RPMI8226 (cell line): ENCODE measurements around the gene MACROD2.

Experiments used
- DNase-seq: peaks from one replicate; pipeline ENCODE4 v3.0.0-alpha.2; 2015

Gene MACROD2

DNA sequence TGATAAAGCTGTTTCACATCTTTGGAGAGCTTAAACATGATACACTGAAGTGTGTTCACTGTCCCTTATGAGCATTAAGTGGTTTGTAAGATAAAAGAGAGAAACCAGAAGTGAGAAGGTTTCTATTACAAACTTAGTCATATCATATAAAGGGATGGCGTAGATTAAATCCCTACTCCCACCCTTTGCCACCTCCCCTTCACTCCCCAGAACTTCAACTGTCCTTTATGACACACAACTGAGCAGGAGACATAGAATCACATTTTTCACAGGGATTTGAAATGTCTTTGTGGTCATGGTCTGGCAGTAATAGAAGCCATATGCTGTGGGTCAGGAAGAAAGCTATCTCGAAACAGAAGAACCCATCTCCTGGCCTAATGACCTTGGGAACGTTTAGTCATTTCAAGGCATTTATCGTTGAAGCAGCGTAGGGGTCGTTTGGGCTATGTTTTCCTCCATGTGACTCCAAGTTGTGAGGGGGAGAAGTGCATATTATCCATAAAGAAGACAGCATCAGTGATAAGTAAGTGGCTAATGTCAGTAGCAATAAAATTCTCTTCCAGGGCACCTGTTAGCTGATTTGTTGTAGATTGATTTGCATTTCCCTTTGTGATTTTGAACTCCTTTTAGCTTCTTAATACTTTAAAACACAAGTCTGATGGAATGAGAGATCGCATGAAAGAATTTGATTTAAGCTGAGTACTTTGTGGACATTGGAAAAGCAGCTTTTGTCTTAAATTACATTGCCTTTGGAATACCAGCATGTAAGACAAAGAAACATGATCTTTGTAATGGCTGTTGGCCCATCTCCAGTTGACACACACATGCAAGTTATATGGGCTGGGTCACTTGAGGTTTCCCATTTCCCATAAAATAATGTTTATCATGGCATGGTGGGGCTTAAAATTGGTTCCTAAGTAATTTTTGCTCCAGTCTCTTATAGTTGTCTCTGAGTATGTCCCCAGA lies 843.6 kb downstream of the MACROD2 start:
- no peak for DNase-seq

DNA sequence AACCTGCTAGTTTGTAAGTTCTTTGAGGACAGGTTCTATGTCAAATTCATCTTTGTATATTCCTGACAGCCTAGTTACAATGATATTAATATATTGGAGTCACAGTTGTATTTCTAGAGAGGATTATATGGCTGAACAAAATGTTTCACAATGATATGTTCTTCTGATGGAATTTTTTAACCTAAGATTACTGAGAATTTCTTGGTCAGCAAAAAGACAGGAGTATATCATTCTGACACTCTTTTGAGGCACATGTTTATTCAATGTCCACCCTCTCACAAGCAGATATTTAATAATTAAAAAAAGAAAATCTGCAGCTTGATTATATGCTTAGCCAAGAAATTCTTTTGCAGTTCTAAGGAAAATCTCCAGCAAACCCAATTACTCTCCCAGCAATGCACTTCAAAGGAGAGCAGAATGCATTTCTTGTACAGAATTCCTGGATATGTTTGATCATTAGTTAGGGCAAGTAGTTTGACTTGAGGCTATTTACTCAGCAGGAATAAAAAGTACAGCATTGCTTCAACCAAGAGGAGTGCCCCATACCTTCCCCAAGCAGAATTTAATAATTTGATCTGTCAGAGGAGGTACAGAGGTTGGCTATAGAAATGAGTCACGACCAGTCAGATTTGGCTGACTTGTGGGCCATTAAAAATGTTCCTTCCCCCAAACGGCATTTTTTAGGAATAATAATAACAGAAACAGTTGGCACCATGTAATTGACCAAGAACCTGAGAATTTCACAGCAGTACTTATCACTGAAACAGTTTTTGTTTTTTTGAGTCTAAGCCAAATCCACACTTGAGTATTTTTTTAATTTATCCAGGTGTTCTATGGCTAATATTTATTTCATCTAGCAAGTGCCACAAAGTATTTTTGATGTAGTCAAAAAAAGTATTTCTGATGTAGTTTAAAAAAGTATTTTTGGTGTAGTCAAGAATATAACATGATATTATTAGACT lies 850.2 kb downstream of the MACROD2 start:
- no peak for DNase-seq

- no peak for DNase-seq
Observed at GRCh38 chr20:14848806-14849205, 853.5 kb downstream of the MACROD2 start.

DNA sequence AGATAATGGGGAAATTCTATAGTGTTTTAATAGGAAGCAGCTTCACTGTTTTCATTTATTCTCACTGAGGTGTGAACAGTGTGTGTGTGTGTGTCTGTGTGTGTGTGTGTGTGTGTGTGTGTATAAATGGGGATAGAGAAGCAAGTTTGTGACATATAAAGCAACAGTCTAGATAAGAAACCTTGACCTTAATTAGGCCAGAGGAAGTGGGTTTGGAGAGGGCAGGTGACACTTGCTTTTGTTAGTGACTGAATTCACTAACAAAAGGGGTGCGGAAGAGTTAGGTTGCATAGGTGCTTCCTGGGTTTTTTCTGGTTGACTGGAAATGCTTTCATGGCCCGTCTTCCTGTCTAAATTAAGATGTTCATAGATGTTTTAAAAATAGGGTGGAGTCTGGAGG lies 857.8 kb downstream of the MACROD2 start:
- no peak for DNase-seq

- DNase-seq: no peak
Observed at GRCh38 chr20:14855171-14855570, 859.9 kb downstream of the MACROD2 start.

- DNase-seq: no peak
Observed at GRCh38 chr20:14859627-14860026, 864.3 kb downstream of the MACROD2 start.

DNA sequence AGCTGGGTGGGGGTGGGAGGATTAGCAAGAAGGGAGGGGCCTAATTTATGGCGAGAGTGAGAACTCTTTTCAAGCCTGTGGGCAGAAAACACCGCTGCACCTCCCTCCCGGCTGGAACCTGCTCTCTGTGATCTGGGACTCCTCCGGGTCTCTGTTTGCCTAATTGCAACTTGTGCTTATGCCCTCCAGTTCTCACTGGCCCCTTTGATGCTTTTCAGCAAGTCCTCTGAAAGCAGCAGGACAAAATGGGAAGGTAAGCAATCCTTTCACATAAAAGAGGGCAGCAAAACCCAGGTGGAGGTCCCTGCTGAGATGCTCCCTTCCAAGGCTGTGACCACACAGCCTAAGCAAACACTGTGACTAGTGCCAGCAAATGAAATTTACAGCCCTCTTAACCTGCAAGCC lies 865.1 kb downstream of the MACROD2 start:
- peak; percentile 44 for DNase-seq

DNA sequence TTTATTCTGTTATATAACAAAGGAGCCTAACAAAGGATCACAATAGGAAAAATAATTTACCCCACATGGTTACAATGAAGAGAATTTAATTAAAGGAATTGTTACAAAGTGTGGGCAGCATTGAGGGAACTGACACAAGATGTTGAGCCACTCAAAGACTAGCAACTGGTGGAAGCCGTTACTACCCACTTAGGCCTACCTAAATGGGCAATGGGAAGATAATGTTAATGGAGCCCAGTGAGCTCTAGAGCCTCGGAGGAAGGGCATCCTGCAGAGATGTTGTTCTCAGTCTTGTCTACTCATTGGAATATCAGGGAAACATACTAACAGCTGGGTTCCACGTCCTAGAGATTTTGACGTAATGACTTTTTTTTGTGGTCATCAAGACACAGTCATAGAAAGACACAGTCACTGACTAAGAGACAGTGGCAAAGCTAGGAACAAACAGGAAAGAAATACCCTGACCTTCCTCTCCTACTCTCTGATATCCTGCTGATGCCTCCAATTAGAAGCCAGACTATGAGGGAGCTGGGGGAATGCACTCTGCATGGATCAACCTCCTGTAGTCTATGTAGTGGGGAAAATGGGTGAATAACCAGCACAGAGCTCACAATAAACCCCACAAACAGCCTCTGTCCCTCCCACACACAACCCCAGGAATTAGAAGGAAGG lies 865.8 kb downstream of the MACROD2 start:
- no peak for DNase-seq

GRCh38 chr20:14865169-14865568 lies 869.9 kb downstream of the MACROD2 start:
- DNase-seq: peak; percentile 33

- peak; percentile 84 for DNase-seq
Observed at GRCh38 chr20:14865731-14866130, 870.4 kb downstream of the MACROD2 start.

DNA sequence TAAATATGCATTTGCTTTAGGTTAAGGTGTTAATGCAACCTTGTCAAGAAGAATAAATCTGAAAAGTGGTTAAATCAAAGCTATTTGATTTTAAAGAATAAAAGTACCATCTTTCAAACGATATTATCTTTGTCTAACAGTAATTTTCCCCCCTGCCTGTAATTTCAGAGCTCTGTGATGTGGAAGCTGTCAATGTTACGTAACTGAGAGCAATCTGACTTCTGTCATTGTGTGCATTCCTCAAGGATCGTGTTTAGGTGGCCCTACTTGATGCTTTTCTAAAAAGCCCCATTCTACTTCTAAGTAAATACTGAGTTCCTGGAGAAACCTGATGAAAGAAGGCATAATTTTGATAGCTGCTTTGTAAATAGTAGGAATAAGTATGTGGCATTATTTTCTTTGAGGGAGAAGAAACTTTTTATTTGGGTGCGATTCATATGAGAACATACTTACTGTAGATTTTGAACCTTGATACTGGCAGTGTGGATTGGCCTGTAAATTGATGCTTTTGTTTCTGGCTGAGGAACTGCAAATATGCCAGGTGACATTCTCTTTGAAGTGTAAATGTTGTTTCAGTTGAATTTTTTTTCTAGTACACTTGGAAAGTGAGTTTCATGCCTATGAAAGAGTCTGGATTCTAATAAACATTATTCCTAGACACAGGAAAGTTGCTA lies 871.7 kb downstream of the MACROD2 start:
- no peak for DNase-seq

DNA sequence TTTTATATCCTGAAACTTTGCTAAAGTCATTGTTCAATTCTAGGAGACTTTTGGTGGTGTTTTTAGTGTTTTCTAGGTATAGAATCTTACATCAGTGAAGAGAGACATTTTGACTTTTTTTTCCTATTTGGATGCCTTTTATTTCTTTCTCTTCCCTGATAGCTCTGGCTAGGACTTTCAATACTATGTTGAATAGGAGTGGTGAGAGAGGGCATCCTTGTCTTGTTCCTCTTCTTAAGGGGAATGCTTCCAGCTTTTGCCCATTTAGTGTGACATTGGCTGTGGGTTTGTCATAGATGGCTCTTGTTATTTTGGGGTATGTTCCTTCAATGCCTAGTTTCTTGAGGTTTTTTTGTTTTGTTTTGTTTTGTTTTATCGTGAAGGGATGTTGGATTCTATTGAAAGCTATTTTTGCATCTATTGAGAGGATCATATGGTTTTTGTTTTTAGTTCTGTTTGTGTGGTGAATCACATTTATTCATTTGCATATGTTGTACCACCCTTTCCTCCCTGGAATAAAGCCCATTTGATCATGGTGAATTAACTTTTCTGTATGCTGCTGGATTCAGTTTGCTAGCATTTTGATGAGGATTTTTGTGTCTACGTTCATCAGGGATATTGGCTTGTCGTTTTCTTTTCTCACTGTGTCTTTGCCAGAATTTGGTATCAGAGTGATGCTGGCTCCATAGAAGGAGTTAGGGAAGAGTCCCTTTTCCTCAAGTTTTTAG lies 882.1 kb downstream of the MACROD2 start:
- no peak for DNase-seq

GRCh38 chr20:14878676-14879019 lies 883.3 kb downstream of the MACROD2 start:
- no peak for DNase-seq

DNA sequence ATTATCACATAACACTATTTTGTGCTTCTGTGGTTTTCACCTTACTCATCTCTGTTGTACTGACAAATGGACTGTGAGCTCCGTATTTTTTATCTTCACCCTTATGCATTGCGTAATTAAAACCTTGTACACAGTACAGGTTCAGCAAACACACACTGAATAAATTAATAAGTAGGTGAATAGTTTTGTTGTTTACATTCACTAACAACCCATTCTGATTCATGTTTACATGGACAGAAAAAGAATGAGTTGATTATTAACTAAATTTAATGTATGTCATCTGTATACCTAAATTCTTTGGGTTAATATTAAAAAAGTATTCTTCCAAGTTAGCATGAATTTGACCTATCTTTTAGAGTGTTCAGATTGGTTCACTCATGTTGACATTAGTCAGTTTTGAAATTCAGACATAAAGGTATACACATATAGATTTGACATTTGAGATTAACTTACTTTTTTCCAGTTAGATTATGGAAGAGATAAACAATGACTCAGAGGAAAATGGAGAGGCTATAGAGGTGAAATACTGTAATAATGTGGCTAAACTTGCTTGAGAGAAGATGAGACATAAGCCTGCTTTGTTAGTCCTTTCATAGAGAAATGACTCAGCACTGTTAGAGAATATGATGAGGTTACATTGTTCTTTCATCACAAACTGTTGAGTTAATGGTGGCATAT lies 883.8 kb downstream of the MACROD2 start:
- DNase-seq: no peak

- peak; percentile 21 for DNase-seq
Observed at GRCh38 chr20:14879839-14880238, 884.5 kb downstream of the MACROD2 start.

DNA sequence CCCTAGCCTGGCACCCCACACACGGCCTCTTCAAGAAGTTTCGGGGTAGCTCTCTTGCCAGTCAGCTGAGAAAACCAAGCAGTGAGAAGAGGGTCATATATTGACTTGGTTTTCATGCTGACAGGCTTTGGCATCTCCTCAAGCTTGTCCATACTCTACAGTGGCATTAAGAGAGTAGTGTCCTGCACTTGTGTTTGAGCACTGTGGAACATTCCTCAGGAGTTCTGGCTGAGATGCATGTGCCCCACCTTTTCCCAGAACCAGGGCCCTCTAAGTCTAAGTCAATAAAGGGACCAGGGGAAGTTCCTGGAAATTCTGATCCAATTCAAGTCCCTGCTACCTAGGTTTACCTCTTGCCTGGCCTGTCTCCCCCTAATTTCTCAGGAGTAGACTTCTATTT lies 886.2 kb downstream of the MACROD2 start:
- DNase-seq: no peak

DNA sequence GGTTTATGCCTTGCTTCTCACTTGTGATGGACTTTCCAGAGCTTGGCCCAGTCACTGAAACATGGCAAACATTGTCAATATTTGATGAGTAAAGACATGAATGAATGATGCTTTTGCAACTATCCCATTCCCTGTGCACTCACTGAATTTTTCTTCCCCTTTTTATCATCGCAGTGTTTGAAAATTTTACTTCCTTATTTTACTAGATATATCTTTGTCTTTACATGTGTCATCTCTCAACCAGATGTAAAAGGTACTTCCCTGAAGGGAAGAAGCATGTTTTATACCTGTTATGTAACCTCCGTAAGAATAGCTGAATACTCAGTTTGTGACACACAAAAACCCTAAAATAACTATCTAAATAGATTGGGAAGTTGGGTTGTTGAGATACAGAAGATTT lies 886.8 kb downstream of the MACROD2 start:
- DNase-seq: no peak

DNA sequence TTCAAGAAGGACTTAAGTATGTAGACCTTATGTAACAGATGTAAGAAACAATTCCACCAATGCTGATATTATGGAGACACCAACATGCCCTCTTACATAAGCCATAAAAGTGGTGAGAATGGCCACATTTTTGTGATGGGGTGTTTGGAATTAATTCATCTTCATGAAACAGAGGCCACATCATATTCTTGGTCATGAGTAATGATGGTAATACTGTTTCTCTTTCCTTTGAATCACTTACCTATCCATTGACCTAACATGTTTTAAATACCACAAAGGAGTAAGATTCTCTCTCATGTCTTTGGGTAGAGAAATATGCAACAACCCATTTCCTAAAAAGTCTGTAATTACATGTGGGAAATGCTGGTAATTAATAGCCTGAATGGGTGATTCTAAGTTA lies 887.5 kb downstream of the MACROD2 start:
- DNase-seq: no peak

- DNase-seq: no peak
Observed at GRCh38 chr20:14883324-14883723, 888.0 kb downstream of the MACROD2 start.

- DNase-seq: no peak
Observed at GRCh38 chr20:14885661-14886060, 890.3 kb downstream of the MACROD2 start.

DNA sequence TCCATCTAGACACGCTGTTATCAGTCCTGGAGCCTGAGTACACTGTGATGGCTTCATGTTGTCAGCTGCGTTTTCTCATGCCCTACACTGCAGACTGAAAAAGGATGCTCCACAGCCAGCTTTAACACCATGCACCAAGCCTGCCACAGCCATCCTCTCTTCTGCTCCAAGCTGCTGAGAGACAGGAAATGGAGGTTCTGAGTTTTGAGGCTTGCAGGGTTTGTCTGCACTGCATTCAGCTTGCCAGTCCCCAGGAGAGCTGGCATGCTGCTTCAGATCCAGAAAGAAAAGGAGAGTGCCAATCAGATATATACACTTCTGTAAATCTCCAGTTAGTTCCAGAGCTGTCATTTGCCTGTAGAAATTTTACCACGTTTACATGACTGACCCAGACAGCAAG lies 892.8 kb downstream of the MACROD2 start:
- DNase-seq: no peak
